Fibroblast of skin of right quadriceps (primary cell): ENCODE measurements around the gene ZBTB7A.
"Not testable (repeated sequence)": the region's sequence is repeated elsewhere in the genome, so short reads cannot be mapped to it uniquely, and the experiment has no call there.

ENCODE experiments used
- DNase-seq: peaks from one replicate; pipeline ENCODE4 v3.0.0-alpha.2; 2013

Gene ZBTB7A

GRCh38 chr19:4013886-4014540 lies 52.7 kb downstream of the ZBTB7A start:
- no peak for DNase-seq

GRCh38 chr19:4012975-4013634 lies 53.6 kb downstream of the ZBTB7A start:
- DNase-seq = no peak

- DNase-seq = no peak
These were observed 54.4 kb downstream of the ZBTB7A start for GRCh38 chr19:4012092-4012974.

- DNase-seq = not testable (repeated sequence)
These were observed 55.3 kb downstream of the ZBTB7A start for GRCh38 chr19:4011430-4011829.

DNA sequence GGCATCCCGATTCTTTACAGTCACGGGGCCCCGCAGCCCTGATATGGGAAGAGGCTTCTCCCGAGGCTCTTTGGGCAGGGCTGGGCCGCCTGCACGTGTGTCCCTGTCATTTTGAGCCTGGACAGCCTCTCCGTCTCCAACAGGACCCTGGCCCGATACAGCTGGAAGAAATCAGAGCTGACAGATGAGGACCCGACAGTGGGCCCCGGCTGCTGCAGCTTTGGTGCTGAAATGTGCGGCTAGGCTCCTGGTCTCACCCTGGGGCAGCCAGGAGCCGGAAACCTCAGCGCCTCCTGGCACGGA lies 55.9 kb downstream of the ZBTB7A start:
- no peak for DNase-seq

DNA sequence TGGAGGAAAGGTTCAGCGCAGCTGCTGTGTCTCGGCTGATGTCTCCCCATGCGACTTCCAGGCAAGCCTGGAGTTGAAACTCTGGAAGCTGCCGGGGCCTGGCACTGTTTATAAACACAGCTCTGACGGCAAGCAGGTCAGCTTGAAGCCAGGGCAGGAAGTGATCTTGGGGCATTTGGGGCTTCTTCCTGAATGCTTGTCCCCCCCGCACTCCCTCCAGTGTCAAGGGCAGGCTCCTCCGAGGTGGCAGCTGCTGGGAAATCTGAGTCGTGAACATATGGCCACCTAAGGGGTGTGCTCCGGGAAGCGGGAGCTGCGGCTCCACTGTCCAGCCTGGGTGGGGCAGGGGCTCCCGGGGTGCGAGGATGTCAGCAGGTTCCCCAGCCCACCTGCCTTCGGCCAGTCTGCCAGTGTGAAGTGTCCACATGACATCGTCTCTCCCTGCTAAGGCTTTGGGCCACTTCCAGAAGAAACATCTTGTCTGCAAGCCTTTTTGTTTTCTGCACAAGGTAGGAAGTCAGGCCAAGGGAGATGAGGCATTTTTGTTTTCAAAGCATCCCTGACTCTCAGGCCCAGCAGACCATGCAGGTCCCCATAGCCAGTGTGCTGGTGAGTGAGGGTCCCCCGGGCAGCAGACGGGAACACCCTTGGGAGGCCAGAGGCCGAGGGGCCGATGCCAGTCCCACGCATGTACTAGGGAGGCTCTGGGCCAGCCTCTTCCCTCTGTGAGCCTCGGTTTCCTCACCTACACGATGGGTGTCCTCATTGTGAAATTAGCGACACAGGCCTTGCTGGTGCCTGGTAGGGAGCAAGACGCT lies 56.5 kb downstream of the ZBTB7A start:
- DNase-seq = no peak

- DNase-seq = no peak
These were observed 58.7 kb downstream of the ZBTB7A start for GRCh38 chr19:4007836-4008539.

- peak; percentile 94 for DNase-seq
These were observed 59.5 kb downstream of the ZBTB7A start, which contains the start of gene PIAS4 for GRCh38 chr19:4007021-4007835. PIAS4 (plus strand) TSS chr19:4007736; CDS start chr19:4007761, 25 bp downstream.

DNA sequence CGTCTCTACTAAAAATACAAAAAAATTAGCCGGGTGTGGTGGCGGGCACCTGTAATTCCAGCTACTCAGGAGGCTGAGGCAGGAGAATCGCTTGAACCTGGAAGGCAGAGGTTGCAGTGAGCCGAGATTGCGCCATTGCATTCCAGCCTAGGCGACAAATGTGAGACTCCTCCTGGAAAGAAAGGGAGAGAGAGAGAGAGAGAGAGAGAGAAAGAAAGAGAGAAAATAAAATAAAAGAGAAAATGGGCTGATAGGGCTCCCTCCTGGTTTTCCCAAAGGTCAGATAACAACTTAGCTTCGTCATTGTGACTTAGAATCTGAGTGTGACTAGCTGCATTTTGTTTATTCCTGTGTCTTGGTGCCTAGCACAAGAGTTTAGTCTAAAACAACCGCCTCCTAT lies 61.3 kb downstream of the ZBTB7A start:
- DNase-seq = not testable (repeated sequence)

DNA sequence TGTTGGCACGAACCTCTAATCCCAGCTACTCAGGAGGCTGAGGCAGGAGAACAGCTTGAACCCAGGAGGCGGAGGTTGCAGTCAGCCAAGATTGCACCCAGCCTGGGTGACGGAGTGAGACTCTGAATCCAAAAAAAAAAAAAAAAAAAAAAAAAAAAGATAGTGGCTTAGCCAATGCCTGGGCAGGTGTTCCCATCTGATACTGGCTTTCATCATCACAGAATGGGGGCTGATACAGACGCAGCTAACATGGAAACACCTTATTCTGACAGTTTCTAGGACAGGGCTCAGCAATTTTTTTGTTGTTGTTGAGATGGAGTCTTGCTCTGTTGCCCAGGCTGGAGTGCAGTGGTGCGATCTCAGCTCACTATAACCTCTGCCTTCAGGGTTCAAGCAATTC lies 65.9 kb downstream of the ZBTB7A start:
- DNase-seq = not testable (repeated sequence)

GRCh38 chr19:3998667-3999412 lies 67.9 kb downstream of the ZBTB7A start:
- not testable (repeated sequence) for DNase-seq

GRCh38 chr19:3995607-3996006 lies 71.1 kb downstream of the ZBTB7A start:
- DNase-seq = no peak
